SU-DHL-6 (cell line): ENCODE results near the gene CDH23.

Source experiments
- CTCF ChIP-seq: fragments of 200-600 bp; sonication (generic); IDR thresholded peaks from one replicate; pipeline ENCODE4 v1.5.1; 2017; ENCODE audit warnings: antibody characterized with exemption, mild to moderate bottlenecking, low read length, moderate library complexity; ENCODE audit not compliant: insufficient read depth, poor library complexity, severe bottlenecking
- EZH2phosphoT487 ChIP-seq: fragments of 200-600 bp; sonication (generic), shearing (Covaris generic); conservative IDR thresholded peaks from 2 replicates; pipeline ENCODE4 v1.6.1; 2018; ENCODE audit warnings: mild to moderate bottlenecking, antibody characterized with exemption, low read length, moderate library complexity, mixed read lengths

GRCh38 chr10:71711052-71711623 is 314.4 kb downstream of the CDH23 start:
- TF ChIP-seq CTCF (no peak), EZH2phosphoT487 (no peak)
